Heart right ventricle (tissue), 16 donors: ENCODE data around the gene POU3F3. TPM values are rescaled to one million over a fixed set of nuclear protein-coding genes. Genes with fewer than 3 reads are reported as not detected.
A peak's percentile ranks its signal among the peaks of the same experiment; 100 is the strongest.

Source experiments
- ATAC-seq, 8 donors: fragments of 200-7000 bp; cut with Tn5 transposase; one replicate each; pipeline ENCODE4 v1.9.1; 2020; ENCODE audit warnings: mild to moderate bottlenecking in 8 of 8, moderate library complexity in 8 of 8, moderate number of reproducible peaks in 1 of 8
- DNase-seq, 2 donors: peaks; one replicate each; pipeline ENCODE4 v3.0.0-alpha.2; 2020
- H3K27ac ChIP-seq, 10 donors: fragments of 200-600 bp; sonication (generic) in 2 of 10; one replicate each; pipeline versions ENCODE4 v1.5.0 to v1.8.0; 2020 to 2022; ENCODE audit warnings: mild to moderate bottlenecking in 3 of 10
- H3K27me3 ChIP-seq, 7 donors: fragments of 200-600 bp; one replicate each; pipeline ENCODE4 v1.8.0; 2021 to 2022; ENCODE audit warnings: mild to moderate bottlenecking in 2 of 7
- H3K36me3 ChIP-seq, 9 donors: fragments of 200-600 bp; sonication (generic) in 1 of 9; one replicate each; pipeline versions ENCODE4 v1.5.0 to v1.8.0; 2020 to 2022; ENCODE audit warnings: mild to moderate bottlenecking in 2 of 9
- H3K4me1 ChIP-seq, 9 donors: fragments of 200-600 bp; sonication (generic) in 1 of 9; one replicate each; pipeline versions ENCODE4 v1.5.0 to v1.8.0; 2020 to 2022; ENCODE audit warnings: mild to moderate bottlenecking in 4 of 9
- H3K4me3 ChIP-seq, 10 donors: fragments of 200-600 bp; sonication (generic) in 2 of 10; one replicate each; pipeline versions ENCODE4 v1.5.0 to v1.8.0; 2020 to 2022; ENCODE audit warnings: mild to moderate bottlenecking in 7 of 10, moderate library complexity in 2 of 10
- H3K9me3 ChIP-seq, 11 donors: fragments of 200-600 bp in 10 of 11; sonication (generic) in 2 of 11; one replicate each; pipeline versions ENCODE4 v1.5.0 to v1.8.0; 2013 to 2022; ENCODE audit warnings: mild to moderate bottlenecking in 2 of 11, control low read depth in 1 of 11, moderate library complexity in 1 of 11
- WGBS, 2 donors: extraction: QIAGEN DNeasy Blood & Tissue Kit; methylation state at CpG; one replicate each; pipeline ENCODE4 v1.1.7; 2013; ENCODE audit warnings: inconsistent platforms in 1 of 2; 5-methylcytosine and 5-hydroxymethylcytosine counted together
- intact Hi-C, 10 donors: fragments of 100-400 bp; cut with DNase I; formaldehyde crosslinking; loops; one replicate each; pipeline versions ENCODE4 v1.11.1 to v1.14.2; 2022
- polyA plus RNA-seq, 2 donors: library from polyadenylated mRNA; stranded (reverse); fragments of 200-250 nt; gene quantifications; one replicate each; pipeline ENCODE4 v1.2.3, GENCODE V29; 2013
- total RNA-seq, 10 donors: library from RNA; stranded (reverse); fragmentation: NEBNext Ultra II Directional in 3 of 10; extraction: Animal tissue kit (Norgen Biotek cat#: 25700) in 3 of 10; gene quantifications; one replicate each; pipeline versions ENCODE4 v1.2.1 to v1.2.4, GENCODE V29; 2021 to 2023
- TF ChIP-seq, protein P1 (sequence below), 9 donors: fragments of 200-600 bp; sonication (generic) in 2 of 9; IDR thresholded peaks; one replicate each; pipeline versions ENCODE4 v1.5.0 to v1.8.0; 2021 to 2022; ENCODE audit warnings: antibody characterized with exemption in 9 of 9, mild to moderate bottlenecking in 5 of 9, moderate library complexity in 1 of 9
- donor health status: Arrhythmogenic right ventricular cardiomyopathy.
- donor health status: ischemic (EF 13 %, LVEDD 7.1; RV severe dilation, severe dysfunction).
- donor health status: healthy with polysubstance abuse.
- donor health status: DM: no; HTN: yes; CAD: no.
- donor health status: DM: no; HTN: no; CAD: no.
- donor health status: ischemic (EF 25% LVEDD 6.9; RV normal size, moderate dysfunction).
- donor health status: ischemic (EF 25% LVEDD 5.7; RV mildly dilated, moderate dysfunction).
- donor health status: healthy.
- donor health status: DM: yes; HTN: yes; CAD: no.
- donor health status: Ischemic cardiomyopathy.
- donor health status: ischemic (EF 35%, LVEDD 5.7; RV mildly dilated, moderate dysfunction).
- donor health status: nonischemic (EF 11% LVEDD 7.7; RV severe dilation, severe dysfunction).
- donor health status: DM: yes; HTN: yes; CAD: no.
- donor health status: PGD.
- donor health status: ischemic (EF 29% LVEDD 5.4; RV normal size, mild dysfunction).
- donor health status: nonischemic (EF 23%, LVEDD 6.1; RV moderate dilation, normal function).

POU3F3 gene
- total and polyA plus RNA-seq, 12 donors = 0.04 to 0.61 (median 0.12) TPM; not detected in 5

DNA sequence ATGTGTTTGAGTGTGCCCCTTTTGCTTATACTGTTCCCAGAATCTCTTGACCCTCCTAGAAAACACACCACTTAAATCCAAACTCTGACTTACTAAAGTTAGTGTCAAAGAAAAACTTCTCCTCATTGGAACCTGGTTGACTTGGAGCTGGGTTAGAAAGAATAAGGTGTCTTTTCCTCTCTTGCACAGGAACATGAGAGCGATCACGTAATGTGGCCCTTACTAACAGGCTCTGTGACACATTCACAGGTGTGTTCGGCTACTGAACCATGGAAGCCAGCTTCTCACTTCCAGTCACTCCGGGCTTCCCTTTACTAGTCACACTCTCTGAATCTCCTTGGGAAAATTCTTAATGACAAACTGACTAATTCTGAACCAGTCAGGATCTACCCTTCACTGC lies 5.4 kb upstream of the POU3F3 start:
- Histone ChIP-seq H3K36me3 (no peaks in the 10 kb centered on the region), H3K9me3 (no peaks in the 10 kb centered on the region), H3K27me3 (peaks cover 32 to 99% (median 98%) of the 10 kb centered on the region in 7 donors), H3K4me3 (no peak overlapping the region), H3K4me1 (peaks cover 2 to 40% (median 32%) of the 10 kb centered on the region in 9 donors), H3K27ac (no peak overlapping the region)
- DNase-seq = no peak
- 17 to 30% methylated on average over 4 of the region's 4 CpGs for WGBS, 2 donors
- TF ChIP-seq, protein P1, sequence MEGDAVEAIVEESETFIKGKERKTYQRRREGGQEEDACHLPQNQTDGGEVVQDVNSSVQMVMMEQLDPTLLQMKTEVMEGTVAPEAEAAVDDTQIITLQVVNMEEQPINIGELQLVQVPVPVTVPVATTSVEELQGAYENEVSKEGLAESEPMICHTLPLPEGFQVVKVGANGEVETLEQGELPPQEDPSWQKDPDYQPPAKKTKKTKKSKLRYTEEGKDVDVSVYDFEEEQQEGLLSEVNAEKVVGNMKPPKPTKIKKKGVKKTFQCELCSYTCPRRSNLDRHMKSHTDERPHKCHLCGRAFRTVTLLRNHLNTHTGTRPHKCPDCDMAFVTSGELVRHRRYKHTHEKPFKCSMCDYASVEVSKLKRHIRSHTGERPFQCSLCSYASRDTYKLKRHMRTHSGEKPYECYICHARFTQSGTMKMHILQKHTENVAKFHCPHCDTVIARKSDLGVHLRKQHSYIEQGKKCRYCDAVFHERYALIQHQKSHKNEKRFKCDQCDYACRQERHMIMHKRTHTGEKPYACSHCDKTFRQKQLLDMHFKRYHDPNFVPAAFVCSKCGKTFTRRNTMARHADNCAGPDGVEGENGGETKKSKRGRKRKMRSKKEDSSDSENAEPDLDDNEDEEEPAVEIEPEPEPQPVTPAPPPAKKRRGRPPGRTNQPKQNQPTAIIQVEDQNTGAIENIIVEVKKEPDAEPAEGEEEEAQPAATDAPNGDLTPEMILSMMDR (IDR thresholded peaks at IDR 0.05) = no peak
- intact Hi-C loops = no loop called here
- ATAC-seq = no peak

DNA sequence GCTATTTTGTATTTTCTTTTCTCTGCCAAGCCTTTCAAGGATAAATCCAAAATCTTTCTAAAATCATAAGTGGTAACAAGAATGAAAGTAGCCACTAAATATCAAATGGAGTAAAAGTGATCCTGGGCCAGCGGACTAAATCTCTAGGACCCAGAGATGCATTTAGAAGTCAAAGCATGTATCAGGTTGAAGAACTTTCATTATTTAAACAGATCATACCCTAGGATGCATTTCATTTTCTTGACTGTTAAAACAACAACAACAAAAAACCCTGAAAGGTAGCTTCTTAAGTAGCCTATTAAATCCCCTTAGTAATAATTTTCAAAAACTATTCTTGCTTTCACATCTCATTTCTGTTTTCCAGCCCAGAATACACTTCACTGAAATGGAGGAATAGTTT lies 4.8 kb upstream of the POU3F3 start:
- Histone ChIP-seq H3K4me1 (peaks cover 2 to 40% (median 33%) of the 10 kb centered on the region in 9 donors), H3K36me3 (no peaks in the 10 kb centered on the region), H3K27me3 (peaks cover 34 to 99% (median 98%) of the 10 kb centered on the region in 7 donors), H3K9me3 (no peaks in the 10 kb centered on the region), H3K27ac (no peak overlapping the region), H3K4me3 (no peak overlapping the region)
- ATAC-seq = no peak
- intact Hi-C loops = no loop called here
- 5 to 14% methylated on average over 1 of the region's 1 CpG for WGBS, 2 donors
- DNase-seq = no peak
- TF ChIP-seq, protein P1 (IDR thresholded peaks at IDR 0.05) = no peak

DNA sequence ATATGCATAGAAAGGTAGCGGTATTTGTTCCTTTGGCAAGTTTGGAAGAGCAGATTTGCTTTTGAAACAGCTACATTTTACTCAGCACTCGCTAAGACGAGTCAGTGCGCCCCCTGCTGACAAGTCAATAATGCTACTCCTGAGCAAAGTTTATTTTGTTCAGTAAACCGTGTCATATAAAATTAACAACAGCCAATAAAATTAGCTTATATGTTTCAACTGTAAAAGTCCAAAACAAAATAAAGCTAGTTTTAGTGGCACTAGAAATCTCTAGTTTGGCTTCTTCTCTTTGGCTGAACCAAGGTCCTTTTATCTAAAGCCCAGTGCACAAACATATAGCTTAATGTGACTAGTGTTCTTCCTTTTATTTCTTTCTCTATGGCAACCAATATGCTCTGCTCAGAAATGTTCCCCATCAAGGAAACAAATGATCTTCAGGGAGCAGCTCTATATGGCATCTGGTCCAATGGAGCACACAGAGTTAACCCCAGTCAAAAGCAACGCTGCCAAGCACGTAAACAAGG lies 4.2 kb upstream of the POU3F3 start:
- ATAC-seq (no peak), DNase-seq (peak; percentile 39 to 67)
- no peak overlapping the region for H3K27ac ChIP-seq
- H3K36me3 ChIP-seq = no peaks in the 10 kb centered on the region
- TF ChIP-seq, protein P1 (IDR thresholded peaks at IDR 0.05) = peak; percentile 54 to 86 (median 77)
- peaks cover 31 to 99% (median 98%) of the 10 kb centered on the region in 7 donors for H3K27me3 ChIP-seq
- H3K4me1 ChIP-seq = peaks cover 2 to 40% (median 30%) of the 10 kb centered on the region in 9 donors
- no peak overlapping the region for H3K4me3 ChIP-seq
- WGBS, 2 donors = 6 to 8% methylated on average over 7 of the region's 7 CpGs
- intact Hi-C loops = loop anchor here in 1 of 10 donors (5.0 kb wide), 1 partner anchor 422 kb away; no protein-coding TSS in a partner anchor
- no peaks in the 10 kb centered on the region for H3K9me3 ChIP-seq

DNA sequence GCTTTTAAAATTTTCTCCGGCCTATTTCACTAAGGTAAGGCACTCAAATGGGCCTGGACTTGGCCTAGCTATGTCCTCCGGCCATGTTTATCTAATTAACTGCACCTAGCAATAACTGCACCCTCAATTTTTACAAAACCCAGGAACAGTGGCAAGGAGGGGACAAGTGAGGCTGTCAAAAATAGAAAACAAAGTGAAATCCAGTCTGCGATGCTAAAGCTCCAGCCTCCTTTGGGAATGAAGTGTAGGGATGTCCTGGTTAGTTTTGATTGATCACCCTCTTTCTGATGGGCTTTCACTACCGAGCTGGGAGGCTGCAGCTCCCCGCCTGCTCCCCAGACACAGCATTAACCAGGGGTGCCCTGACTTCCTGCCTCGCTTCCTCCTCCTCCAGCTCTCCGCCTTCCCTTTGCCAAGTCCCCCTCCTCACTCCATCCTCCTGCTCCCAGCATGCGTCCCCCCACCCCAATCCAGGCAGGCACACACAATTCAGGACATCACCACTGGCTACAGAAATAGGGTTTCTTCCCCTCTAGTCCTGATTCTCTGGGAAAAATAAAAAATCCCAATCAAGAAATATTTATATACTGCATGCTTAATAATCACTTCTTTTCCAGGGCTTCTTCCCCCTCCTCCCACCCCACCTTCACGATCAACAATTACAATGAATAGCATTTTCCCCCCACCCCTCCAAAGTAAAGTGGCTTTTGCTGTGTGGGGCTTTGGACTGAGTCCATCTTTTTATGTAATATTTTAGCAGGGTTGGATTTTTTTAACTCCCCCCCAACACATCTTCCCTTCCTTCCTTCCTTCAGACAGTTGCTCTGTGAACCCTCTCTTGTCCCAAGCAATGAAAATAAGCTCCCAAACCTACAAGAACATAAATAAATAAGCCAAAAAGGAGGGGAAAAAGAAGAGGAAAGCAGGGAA lies 3.3 kb upstream of the POU3F3 start:
- H3K4me3 ChIP-seq = no peak overlapping the region
- intact Hi-C loops = loop anchor here in 1 of 10 donors (5.0 kb wide), 1 partner anchor 423 kb away; no protein-coding TSS in a partner anchor
- no peaks in the 10 kb centered on the region for H3K9me3 ChIP-seq
- H3K27me3 ChIP-seq = peaks cover 25 to 93% (median 92%) of the 10 kb centered on the region in 7 donors
- H3K36me3 ChIP-seq = no peaks in the 10 kb centered on the region
- peaks cover 2 to 34% (median 26%) of the 10 kb centered on the region in 9 donors for H3K4me1 ChIP-seq
- DNase-seq = no peak
- 10 to 12% methylated on average over 9 of the region's 9 CpGs for WGBS, 2 donors
- TF ChIP-seq, protein P1 (IDR thresholded peaks at IDR 0.05) = no peak
- ATAC-seq = no peak
- no peak overlapping the region for H3K27ac ChIP-seq
